HS-5 (cell line): ENCODE data around the gene RYR3.

ENCODE experiments used
- DNase-seq: peaks from one replicate; pipeline ENCODE4 v3.0.0-alpha.2; 2012; ENCODE audit warnings: low read depth

Gene RYR3

DNA sequence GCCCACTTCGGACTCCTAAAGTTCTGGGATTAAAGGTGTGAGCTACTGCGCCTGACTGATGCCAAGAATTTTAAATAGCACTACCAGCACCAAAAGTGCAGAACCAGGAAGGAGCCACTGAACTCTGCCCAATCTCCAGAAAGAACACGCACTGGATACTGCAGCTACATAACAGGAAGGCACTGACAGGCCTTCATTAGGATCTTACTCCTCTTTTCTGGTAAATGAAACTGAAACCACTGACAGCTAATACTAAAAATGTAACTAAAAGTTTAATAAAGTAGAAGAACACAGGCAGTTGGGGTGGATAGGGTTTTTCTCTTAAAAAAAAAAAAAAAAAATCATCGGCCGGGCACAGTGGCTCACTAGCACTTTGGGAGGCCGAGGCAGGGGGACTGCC lies 583.4 kb downstream of the RYR3 start:
- no peak for DNase-seq

DNA sequence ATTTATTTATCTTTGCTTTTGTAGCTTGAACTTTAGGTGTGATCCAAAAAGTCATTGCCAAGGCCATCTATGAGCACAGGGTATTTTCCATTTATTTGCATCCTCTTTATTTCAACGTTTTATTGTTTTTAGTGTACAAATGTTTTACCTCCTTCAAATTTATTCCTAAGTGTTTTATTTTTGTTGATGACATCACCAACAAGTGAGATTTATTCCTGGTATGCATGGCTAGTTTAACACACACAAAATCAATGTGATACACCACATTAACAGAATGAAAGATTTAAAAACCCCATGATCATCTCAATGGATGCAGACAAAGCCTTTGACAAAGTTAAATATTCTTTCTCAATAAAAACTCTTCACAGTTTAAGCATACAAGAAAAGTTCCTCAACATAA lies 591.3 kb downstream of the RYR3 start:
- no peak for DNase-seq

DNA sequence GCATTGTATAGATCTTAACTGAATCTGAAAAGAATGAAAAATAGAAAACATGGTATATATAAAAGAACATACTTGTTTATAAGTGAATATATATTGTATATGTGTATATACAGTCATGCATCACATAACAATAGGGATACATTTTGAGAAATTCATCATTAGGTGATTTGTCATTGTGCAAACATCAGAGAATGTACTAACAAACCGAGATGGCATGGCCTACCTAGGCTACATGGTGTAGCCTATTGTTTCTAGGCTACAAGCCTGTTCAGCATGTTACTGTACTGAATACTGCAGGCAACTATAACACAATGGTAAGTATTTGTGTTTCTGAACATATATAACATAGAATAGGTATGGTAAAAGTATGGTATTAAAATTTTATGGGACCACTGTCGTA lies 592.9 kb downstream of the RYR3 start:
- no peak for DNase-seq

DNA sequence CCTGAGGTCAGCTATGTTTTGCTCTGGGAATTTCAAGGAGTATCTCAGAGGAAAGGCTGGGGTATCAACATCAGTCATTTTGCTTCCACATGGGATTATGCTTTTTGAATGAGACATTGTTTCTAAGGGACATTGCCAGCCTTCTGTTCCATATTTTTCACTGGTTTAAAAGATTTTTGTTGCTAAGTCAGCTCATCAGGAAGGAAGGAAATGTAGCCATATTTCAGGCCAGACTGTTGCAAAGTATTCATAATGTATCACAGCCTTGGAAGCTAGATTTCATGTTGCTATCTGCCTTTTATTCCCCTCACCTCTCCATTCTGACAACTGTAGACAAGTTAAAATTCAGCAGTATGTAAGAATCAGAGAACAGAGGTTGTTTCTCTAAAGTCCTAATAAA lies 596.6 kb downstream of the RYR3 start:
- no peak for DNase-seq

DNA sequence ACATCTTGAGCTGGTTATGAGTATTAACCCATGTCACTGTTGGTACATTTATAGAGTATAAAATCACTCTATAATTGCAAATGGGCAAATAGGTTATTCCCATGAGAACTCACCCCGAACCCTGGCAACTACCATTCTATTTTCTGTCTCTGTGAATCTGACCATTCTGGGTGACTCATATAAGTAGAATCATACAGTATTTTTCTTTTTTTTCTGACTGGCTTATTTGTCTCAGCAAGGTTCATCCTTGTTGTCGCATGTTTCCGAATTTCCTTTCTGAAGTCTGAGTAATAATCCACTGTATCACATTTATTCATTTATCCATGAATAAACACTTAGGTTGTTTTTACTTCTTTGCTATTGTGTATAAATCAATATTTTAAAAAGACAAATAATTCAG lies 597.6 kb downstream of the RYR3 start:
- no peak for DNase-seq

DNA sequence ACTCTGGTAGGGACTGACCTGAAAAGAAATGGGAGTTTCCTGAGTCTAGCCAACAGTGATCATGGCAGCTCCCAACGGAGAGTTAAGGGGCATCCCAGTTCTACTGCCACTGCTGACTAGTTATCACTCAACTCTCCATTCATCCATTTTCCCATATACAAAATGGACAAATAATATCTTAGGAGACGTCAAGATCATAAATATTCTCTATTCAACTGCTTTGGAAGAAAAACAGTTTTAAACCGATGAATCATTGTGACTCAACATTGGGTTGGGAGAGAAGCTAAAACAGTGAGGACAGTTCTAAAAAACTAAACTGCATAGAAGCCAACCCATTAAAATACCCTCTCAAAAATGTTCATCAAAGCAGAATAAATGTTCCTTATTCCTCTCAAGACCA lies 600.0 kb downstream of the RYR3 start:
- DNase-seq: peak; percentile 19

DNA sequence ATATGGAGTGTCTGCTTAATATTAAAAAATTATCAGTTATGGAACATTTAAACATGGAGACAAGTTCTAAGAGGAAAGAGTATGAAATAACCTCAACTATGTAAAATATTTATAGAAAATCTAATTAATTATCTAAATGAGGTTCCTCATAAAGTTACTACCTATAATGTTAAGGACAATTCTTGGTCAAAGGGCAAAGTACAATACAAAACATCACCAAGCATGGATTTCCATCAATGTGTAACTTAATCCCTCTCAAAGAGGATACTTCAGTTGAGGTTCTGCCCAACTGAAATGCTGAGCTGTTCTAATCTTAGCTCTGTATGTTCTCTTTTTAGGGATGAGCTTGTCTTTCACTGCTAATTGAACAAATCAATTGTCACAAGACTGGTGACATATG lies 601.6 kb downstream of the RYR3 start:
- no peak for DNase-seq

DNA sequence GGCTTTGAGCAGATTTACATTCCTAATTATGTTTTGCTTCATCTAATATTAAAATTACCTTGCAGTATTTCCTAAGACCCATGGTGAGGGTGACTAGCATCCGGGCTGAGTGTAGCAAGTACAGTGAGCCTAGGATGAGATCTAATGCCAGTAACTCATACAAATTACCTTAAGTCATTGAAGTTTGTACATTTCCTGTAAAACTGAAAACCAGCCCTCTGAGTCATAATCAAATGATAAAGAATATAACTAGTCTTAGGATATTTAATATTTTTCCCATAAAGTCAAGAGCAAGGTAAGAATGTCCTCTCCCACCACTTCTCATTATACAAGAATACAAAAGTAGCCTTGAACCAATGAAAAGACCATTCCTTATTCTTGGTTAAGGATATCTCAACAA lies 602.7 kb downstream of the RYR3 start:
- DNase-seq: no peak
